Right lobe of liver (tissue), 4 donors: ENCODE measurements around the gene ERVW-1.
"Not testable (repeated sequence)": the region's sequence is repeated elsewhere in the genome, so short reads cannot be mapped to it uniquely, and the experiment has no call there.

ENCODE experiments used
- CTCF ChIP-seq, 4 donors: fragments of 200-600 bp in 3 of 4; fragments of 450-650 bp in 1 of 4; IDR thresholded peaks; one replicate each; pipeline versions ENCODE4 v1.5.1 to v1.8.0; 2016 to 2022; ENCODE audit warnings: antibody characterized with exemption in 4 of 4, mild to moderate bottlenecking in 2 of 4
- POLR2A ChIP-seq: fragments of 450-650 bp; IDR thresholded peaks from one replicate; pipeline ENCODE4 v1.6.1; 2017; ENCODE audit warnings: antibody characterized with exemption, mild to moderate bottlenecking
- donor health status: DM: no; HTN: no; CAD: no.
- donor health status: DM: no; HTN: no; CAD: no.
- donor health status: DM: no; HTN: yes; CAD: no.

GRCh38 chr7:92475261-92475770, 2.4 kb downstream of the ERVW-1 start:
- not testable (repeated sequence) for TF ChIP-seq POLR2A; CTCF (IDR thresholded peaks at IDR 0.05)
